Endothelial cell of umbilical vein (primary cell): ENCODE measurements around the gene GPR146. TPM values are rescaled to one million over a fixed set of nuclear protein-coding genes. Genes with fewer than 3 reads are reported as not detected.

ENCODE experiments used
- BruUV-seq: library from RNA; stranded (reverse); fragments of 400-500 nt; replicated peaks from 2 replicates; lab custom pipeline; 2021; lab: Mats Ljungman, UMichigan
- CTCF ChIA-PET: fragments of 300-600, 350-600 bp; sonication (Branson Sonifier 250); formaldehyde crosslinking; loops from one replicate; lab custom pipeline; 2021; ENCODE audit warnings: antibody characterized with exemption, inconsistent platforms; lab: Charles Lee
- POLR2A ChIA-PET: fragments of 300-600, 350-600 bp; sonication (Branson Sonifier 250); formaldehyde crosslinking; loops from one replicate; lab custom pipeline; 2021; ENCODE audit warnings: antibody characterized with exemption, inconsistent platforms; lab: Charles Lee
- DNase-seq: peaks from one replicate; pipeline ENCODE4 v3.0.0-alpha.2; 2011; ENCODE audit warnings: low read depth, low spot score
- FAIRE-seq: peaks from 2 replicates; lab custom pipeline; 2011; peaks lifted over from hg19 to GRCh38; lab: Jason Lieb, UNC
- H2AFZ ChIP-seq: 2 replicates; pipeline ENCODE4 v1.6.0; 2012; ENCODE audit warnings: low read depth, low read length, control low read depth, inconsistent platforms
- H3K27ac ChIP-seq: 2 replicates; pipeline ENCODE4 v1.5.1; 2011; ENCODE audit warnings: low read depth, mild to moderate bottlenecking, control low read depth, low read length, moderate library complexity; ENCODE audit not compliant: insufficient read depth
- H3K27me3 ChIP-seq, 2 experiments: 2 replicates each; pipeline versions ENCODE4 v1.6.0 to v1.6.1; 2011; ENCODE audit warnings: low read length in 2 of 2, mixed read lengths in 1 of 2; ENCODE audit not compliant: control insufficient read depth in 2 of 2, insufficient read depth in 2 of 2
- H3K36me3 ChIP-seq, 2 experiments: 2 replicates in 1 of 2; 3 replicates in 1 of 2; pipeline ENCODE4 v1.5.1; 2011; ENCODE audit warnings: low read length in 2 of 2, mild to moderate bottlenecking in 1 of 2, moderate library complexity in 1 of 2; ENCODE audit not compliant: control insufficient read depth in 2 of 2, insufficient read depth in 2 of 2; ENCODE audit errors: extremely low read depth in 1 of 2
- H3K4me1 ChIP-seq: 3 replicates; pipeline ENCODE4 v1.5.1; 2011; ENCODE audit warnings: mild to moderate bottlenecking, low read length; ENCODE audit not compliant: control insufficient read depth, insufficient read depth; ENCODE audit errors: extremely low read depth
- H3K4me2 ChIP-seq: 2 replicates; pipeline ENCODE4 v1.6.1; 2011; ENCODE audit warnings: low read length, control low read depth, mixed read lengths; ENCODE audit not compliant: insufficient read depth
- H3K4me3 ChIP-seq, 3 experiments: fragments of 200-600 bp in 1 of 3; sonication (generic), shearing (Covaris generic) in 1 of 3; replicated peaks in 1 of 3; 2 replicates each; pipeline ENCODE4 v1.5.1; 2011 to 2016; ENCODE audit warnings: control low read depth in 3 of 3, low read length in 3 of 3, mild to moderate bottlenecking in 2 of 3, inconsistent platforms in 1 of 3, low read depth in 1 of 3, moderate library complexity in 1 of 3; ENCODE audit not compliant: insufficient read depth in 1 of 3
- H3K79me2 ChIP-seq: 2 replicates; pipeline ENCODE4 v1.6.0; 2012; ENCODE audit warnings: low read length, inconsistent platforms; ENCODE audit not compliant: control insufficient read depth, insufficient read depth
- H3K9ac ChIP-seq: replicated peaks from 2 replicates; pipeline ENCODE3; 2011; ENCODE audit warnings: low read length, control low read depth; ENCODE audit not compliant: insufficient read depth; ENCODE audit errors: extremely low read depth
- H3K9me1 ChIP-seq: replicated peaks from 3 replicates; pipeline ENCODE4 v1.6.0; 2011; ENCODE audit warnings: mild to moderate bottlenecking, low read length; ENCODE audit not compliant: control insufficient read depth, insufficient read depth; ENCODE audit errors: extremely low read depth
- H3K9me3 ChIP-seq: replicated peaks from 2 replicates; pipeline ENCODE4 v1.5.1; 2012; ENCODE audit warnings: low read length, inconsistent platforms; ENCODE audit not compliant: control insufficient read depth, insufficient read depth
- H4K20me1 ChIP-seq: replicated peaks from 2 replicates; pipeline ENCODE3; 2011; ENCODE audit warnings: mild to moderate bottlenecking, low read length; ENCODE audit not compliant: control insufficient read depth, insufficient read depth; ENCODE audit errors: extremely low read depth
- CTCF ChIP-seq, 2 donors: IDR thresholded peaks; 1 replicate in 1 of 2; 2 replicates in 1 of 2; pipeline ENCODE4 v1.5.1; 2011; ENCODE audit warnings: low read length in 2 of 2, mild to moderate bottlenecking in 2 of 2, moderate library complexity in 2 of 2, control low read depth in 1 of 2, inconsistent platforms in 1 of 2, low read depth in 1 of 2; ENCODE audit not compliant: insufficient read depth in 1 of 2; ENCODE audit errors: extremely low read depth in 1 of 2
- EZH2 ChIP-seq: IDR thresholded peaks from 2 replicates; pipeline ENCODE4 v1.6.1; 2012; ENCODE audit warnings: borderline replicate concordance, low read depth, mild to moderate bottlenecking, moderate library complexity, low read length, inconsistent platforms; ENCODE audit not compliant: severe bottlenecking
- FOS ChIP-seq: IDR thresholded peaks from 2 replicates; pipeline ENCODE4 v1.6.1; 2011; ENCODE audit warnings: mild to moderate bottlenecking, low read length, moderate library complexity, borderline replicate concordance; ENCODE audit not compliant: insufficient read depth
- GATA2 ChIP-seq: IDR thresholded peaks from 2 replicates; pipeline ENCODE4 v1.7.0; 2011; ENCODE audit warnings: low read depth, mild to moderate bottlenecking, moderate library complexity, mixed read lengths, low read length; ENCODE audit not compliant: insufficient read length, insufficient read depth
- JUN ChIP-seq: IDR thresholded peaks from 2 replicates; pipeline ENCODE4 v1.6.1; 2011; ENCODE audit warnings: borderline replicate concordance, low read depth; ENCODE audit not compliant: insufficient read length, insufficient read depth
- MAX ChIP-seq: IDR thresholded peaks from 2 replicates; pipeline ENCODE4 v1.6.1; 2011; ENCODE audit not compliant: insufficient read depth, insufficient read length
- MYC ChIP-seq: IDR thresholded peaks from one replicate; pipeline ENCODE4 v1.6.1; 2011; ENCODE audit warnings: mild to moderate bottlenecking, low read depth, low read length
- POLR2A ChIP-seq: IDR thresholded peaks from 2 replicates; pipeline ENCODE4 v1.6.1; 2012; ENCODE audit warnings: low read depth, mild to moderate bottlenecking, control low read depth, low read length
- POLR2AphosphoS5 ChIP-seq: IDR thresholded peaks from 2 replicates; pipeline ENCODE4 v1.6.1; 2012; ENCODE audit warnings: low read depth, mild to moderate bottlenecking, control low read depth, low read length, moderate library complexity; ENCODE audit not compliant: insufficient read depth
- dilution Hi-C: fragments of 300-500 bp; cut with MboI; formaldehyde crosslinking; loops from one replicate; pipeline ENCODE4 v1.15.0; 2019; ENCODE audit warnings: low sequenced_read_pairs; ENCODE audit not compliant: extremely low pct_ligation_motif_present
- intact Hi-C: fragments of 100-400 bp; cut with micrococcal nuclease; formaldehyde crosslinking; loops from one replicate; pipeline ENCODE4 v1.10.0; 2022
- polyA plus RNA-seq, 4 experiments: library from polyadenylated mRNA; depleted of rRNA in 3 of 4; stranded (reverse) in 3 of 4; unstranded in 1 of 4; fragments of >200 nt; gene quantifications; 2 replicates each; pipeline versions ENCODE4 v1.2.1 to v1.2.3, GENCODE V29; 2011 to 2012; ENCODE audit warnings: missing spikeins in 1 of 4
- total RNA-seq: library from RNA; stranded (reverse); gene quantifications from 2 replicates; pipeline ENCODE4 v1.2.3, GENCODE V29; 2021

Gene GPR146
- total and polyA plus RNA-seq, 2 donors (not counting 3 experiments of a cell fraction or from before 2014, with no cell fraction given): 18.5 to 44.8 TPM

GRCh38 chr7:1106063-1106792 lies 61.9 kb downstream of the GPR146 start:
- BruUV-seq: no TSS peak
- CTCF ChIA-PET: interaction anchor here (1.5 to 2.4 kb wide), 2 partner anchors 17 to 113 kb away, joined by 7 to 8 read pairs; no protein-coding TSS in a partner anchor

GRCh38 chr7:1106793-1107421 lies 62.6 kb downstream of the GPR146 start:
- no peak for DNase-seq
- no peaks in the 10 kb centered on the region for H3K27me3 ChIP-seq
- ChIA-PET POLR2A (no interaction called here), CTCF (interaction anchor here (0.5 to 2.4 kb wide), 3 partner anchors 16 to 419 kb away, joined by 3 to 8 read pairs (median 7); no protein-coding TSS in a partner anchor)
- no peak overlapping the region for H3K27ac ChIP-seq
- H3K9me3 ChIP-seq: no peaks in the 10 kb centered on the region
- no peak overlapping the region for H2AFZ ChIP-seq
- dilution Hi-C loops: no loop called here
- no peaks in the 10 kb centered on the region for H3K36me3 ChIP-seq
- TF ChIP-seq MAX: no peak
- TF ChIP-seq MYC: no peak
- no peak for TF ChIP-seq CTCF (IDR thresholded peaks at IDR 0.05; ENCODE audit: extremely low read depth in 1 of 2, insufficient read depth in 1 of 2, low read depth in 1 of 2, low read length in 2 of 2)
- no peak for TF ChIP-seq GATA2
- TF ChIP-seq POLR2A: no peak
- no peak for TF ChIP-seq EZH2
- no peak for TF ChIP-seq JUN
- TF ChIP-seq POLR2AphosphoS5: no peak
- TF ChIP-seq FOS: no peak
- no peak overlapping the region for H3K9ac ChIP-seq
- intact Hi-C loops: no loop called here
- no peak for FAIRE-seq
- peaks cover 1% of the 10 kb centered on the region for H3K79me2 ChIP-seq
- H3K4me2 ChIP-seq: no peak overlapping the region
- H4K20me1 ChIP-seq: no peaks in the 10 kb centered on the region
- H3K9me1 ChIP-seq: no peaks in the 10 kb centered on the region
- peaks cover 3% of the 10 kb centered on the region for H3K4me1 ChIP-seq
- no peak overlapping the region for H3K4me3 ChIP-seq
- no TSS peak for BruUV-seq

More at GRCh38 chr7:1106063-1106792, 61.9 kb downstream of the GPR146 start:
- no peak overlapping the region for H3K9ac ChIP-seq
- intact Hi-C loops (no loop called here), dilution Hi-C loops (no loop called here)
- H3K79me2 ChIP-seq: peaks cover 1% of the 10 kb centered on the region
- no peak overlapping the region for H2AFZ ChIP-seq
- no peak overlapping the region for H3K27ac ChIP-seq
- H3K4me1 ChIP-seq: peaks cover 5% of the 10 kb centered on the region
- TF ChIP-seq MAX (no peak), GATA2 (no peak), EZH2 (no peak)
- no peaks in the 10 kb centered on the region for H3K9me1 ChIP-seq
- H4K20me1 ChIP-seq: no peaks in the 10 kb centered on the region
- H3K4me2 ChIP-seq: no peak overlapping the region
- POLR2A ChIA-PET: no interaction called here
- H3K4me3 ChIP-seq: no peak overlapping the region
- no peak for FAIRE-seq
- H3K9me3 ChIP-seq: no peaks in the 10 kb centered on the region
- no peaks in the 10 kb centered on the region for H3K27me3 ChIP-seq
- no peaks in the 10 kb centered on the region for H3K36me3 ChIP-seq
- DNase-seq: no peak
